HEK293 (cell line): Measurements from ENCODE around the gene MORN1.
A peak's percentile ranks its signal among the peaks of the same experiment; 100 is the strongest.

Experiments used
- CTCF ChIA-PET: fragments of 350-600 bp; formaldehyde crosslinking; extraction: SDS; loops from one replicate; lab custom pipeline; 2021; ENCODE audit warnings: antibody characterized with exemption; lab: Yijun Ruan, JAX
- POLR2A ChIA-PET: fragments of 300-600 bp; formaldehyde crosslinking; extraction: SDS; loops from one replicate; lab custom pipeline; 2020; ENCODE audit warnings: antibody characterized with exemption, inconsistent platforms; lab: Yijun Ruan, JAX
- H3K27ac ChIP-seq: fragments of 200-500 bp; sonication (Bioruptor generic); 2 replicates; pipeline ENCODE4 v1.5.1; 2014; ENCODE audit warnings: low read depth, low read length, control low read depth, inconsistent platforms; ENCODE audit errors: extremely low read depth
- H3K36me3 ChIP-seq, 2 experiments: fragments of 200-500 bp in 1 of 2; sonication (Bioruptor generic) in 1 of 2; 1 replicate in 1 of 2; 2 replicates in 1 of 2; pipeline ENCODE4 v1.5.1; 2014 to 2017; ENCODE audit warnings: inconsistent platforms in 2 of 2, low read length in 2 of 2; ENCODE audit not compliant: control insufficient read depth in 2 of 2, insufficient read depth in 1 of 2
- H3K4me1 ChIP-seq: fragments of 200-500 bp; sonication (Bioruptor generic); 2 replicates; pipeline ENCODE4 v1.5.1; 2014; ENCODE audit warnings: mild to moderate bottlenecking, low read length, inconsistent platforms; ENCODE audit not compliant: control insufficient read depth, insufficient read depth
- H3K4me3 ChIP-seq: 2 replicates; pipeline ENCODE4 v1.5.1; 2011; ENCODE audit warnings: low read depth, mild to moderate bottlenecking, control low read depth, low read length, moderate library complexity
- H3K9me3 ChIP-seq: fragments of 200-500 bp; sonication (Bioruptor generic); 2 replicates; pipeline ENCODE4 v1.5.1; 2014; ENCODE audit warnings: low read depth, low read length, inconsistent platforms; ENCODE audit not compliant: control insufficient read depth, insufficient read depth
- BCL11B ChIP-seq: fragments of 450-650 bp; formaldehyde crosslinking; IDR thresholded peaks from 2 replicates; pipeline ENCODE4 v1.5.1; 2016; ENCODE audit warnings: low read depth, missing biosample characterization, missing genetic modification characterization
- GLIS1 ChIP-seq: fragments of 450-650 bp; formaldehyde crosslinking; IDR thresholded peaks from 2 replicates; pipeline ENCODE4 v1.5.1; 2016; ENCODE audit warnings: missing biosample characterization, missing genetic modification characterization
- HIC1 ChIP-seq: fragments of 450-650 bp; formaldehyde crosslinking; IDR thresholded peaks from 2 replicates; pipeline ENCODE4 v1.5.1; 2016; ENCODE audit warnings: missing biosample characterization, missing genetic modification characterization
- HOXD13 ChIP-seq: sonication (generic); formaldehyde crosslinking; IDR thresholded peaks from 2 replicates; pipeline ENCODE4 v1.8.0; 2022; ENCODE audit warnings: missing genetic modification reagents, borderline replicate concordance
- WT1 ChIP-seq: fragments of 450-650 bp; formaldehyde crosslinking; IDR thresholded peaks from 2 replicates; pipeline ENCODE4 v1.5.1; 2016; ENCODE audit warnings: missing biosample characterization, missing genetic modification characterization
- YY1 ChIP-seq: fragments of 450-650 bp; formaldehyde crosslinking; IDR thresholded peaks from 2 replicates; pipeline ENCODE4 v1.5.1; 2018; ENCODE audit warnings: missing biosample characterization, missing genetic modification characterization
- ZBTB10 ChIP-seq: fragments of 450-650 bp; formaldehyde crosslinking; IDR thresholded peaks from 2 replicates; pipeline ENCODE4 v1.5.1; 2016; ENCODE audit warnings: missing biosample characterization, missing genetic modification characterization
- ZBTB49 ChIP-seq: fragments of 450-650 bp; formaldehyde crosslinking; IDR thresholded peaks from 2 replicates; pipeline ENCODE4 v1.5.1; 2016; ENCODE audit warnings: missing biosample characterization, missing genetic modification characterization, low read depth
- ZFP69B ChIP-seq: fragments of 450-650 bp; formaldehyde crosslinking; IDR thresholded peaks from 2 replicates; pipeline ENCODE4 v1.5.1; 2016; ENCODE audit warnings: missing biosample characterization, missing genetic modification characterization
- ZIC2 ChIP-seq: fragments of 450-650 bp; formaldehyde crosslinking; IDR thresholded peaks from 2 replicates; pipeline ENCODE4 v1.5.1; 2016; ENCODE audit warnings: missing biosample characterization, missing genetic modification characterization
- ZNF146 ChIP-seq: fragments of 450-650 bp; formaldehyde crosslinking; IDR thresholded peaks from 2 replicates; pipeline ENCODE4 v1.5.1; 2016; ENCODE audit warnings: missing biosample characterization, missing genetic modification characterization
- ZNF175 ChIP-seq: fragments of 450-650 bp; formaldehyde crosslinking; IDR thresholded peaks from 2 replicates; pipeline ENCODE4 v1.5.1; 2016; ENCODE audit warnings: missing biosample characterization, missing genetic modification characterization
- ZNF184 ChIP-seq: fragments of 450-650 bp; IDR thresholded peaks from 2 replicates; pipeline ENCODE4 v1.5.1; 2018; ENCODE audit warnings: missing biosample characterization, mild to moderate bottlenecking, missing genetic modification characterization
- ZNF2 ChIP-seq: fragments of 450-650 bp; formaldehyde crosslinking; IDR thresholded peaks from 2 replicates; pipeline ENCODE4 v1.5.1; 2016; ENCODE audit warnings: missing biosample characterization, missing genetic modification characterization
- ZNF280D ChIP-seq: fragments of 450-650 bp; formaldehyde crosslinking; IDR thresholded peaks from 2 replicates; pipeline ENCODE4 v1.5.1; 2016; ENCODE audit warnings: missing biosample characterization, missing genetic modification characterization
- ZNF292 ChIP-seq: fragments of 450-650 bp; formaldehyde crosslinking; IDR thresholded peaks from 2 replicates; pipeline ENCODE4 v1.5.1; 2016; ENCODE audit warnings: low read depth, missing biosample characterization, missing genetic modification characterization, borderline replicate concordance
- ZNF302 ChIP-seq: fragments of 450-650 bp; formaldehyde crosslinking; IDR thresholded peaks from 2 replicates; pipeline ENCODE4 v1.5.1; 2016; ENCODE audit warnings: missing biosample characterization, missing genetic modification characterization, low read depth
- ZNF335 ChIP-seq: fragments of 450-650 bp; formaldehyde crosslinking; conservative IDR thresholded peaks from 2 replicates; pipeline ENCODE4 v1.5.1; 2016; ENCODE audit warnings: missing biosample characterization, missing genetic modification characterization
- ZNF341 ChIP-seq: fragments of 450-650 bp; formaldehyde crosslinking; IDR thresholded peaks from 2 replicates; pipeline ENCODE4; 2016; ENCODE audit warnings: low read depth, missing biosample characterization, missing genetic modification characterization
- ZNF37A ChIP-seq: fragments of 450-650 bp; IDR thresholded peaks from 2 replicates; pipeline ENCODE4 v1.5.1; 2018; ENCODE audit warnings: missing biosample characterization, missing genetic modification characterization
- ZNF560 ChIP-seq: fragments of 450-650 bp; formaldehyde crosslinking; IDR thresholded peaks from 2 replicates; pipeline ENCODE4 v1.5.1; 2017; ENCODE audit warnings: missing biosample characterization, missing genetic modification characterization, borderline replicate concordance
- ZNF571 ChIP-seq: fragments of 450-650 bp; formaldehyde crosslinking; IDR thresholded peaks from 2 replicates; pipeline ENCODE4 v1.5.0; 2017; ENCODE audit warnings: missing biosample characterization, missing genetic modification characterization
- ZNF645 ChIP-seq: fragments of 450-650 bp; formaldehyde crosslinking; IDR thresholded peaks from 2 replicates; pipeline ENCODE4; 2016; ENCODE audit warnings: missing biosample characterization, missing genetic modification characterization
- ZNF692 ChIP-seq: fragments of 450-650 bp; formaldehyde crosslinking; IDR thresholded peaks from 2 replicates; pipeline ENCODE4 v1.5.1; 2016; ENCODE audit warnings: missing biosample characterization, missing genetic modification characterization
- ZNF837 ChIP-seq: fragments of 450-650 bp; formaldehyde crosslinking; IDR thresholded peaks from 2 replicates; pipeline ENCODE4 v1.5.1; 2016; ENCODE audit warnings: missing biosample characterization, missing genetic modification characterization
- ZNF843 ChIP-seq: fragments of 450-650 bp; formaldehyde crosslinking; IDR thresholded peaks from 2 replicates; pipeline ENCODE4 v1.5.1; 2016; ENCODE audit warnings: missing biosample characterization, missing genetic modification characterization

Gene MORN1

GRCh38 chr1:2414297-2414958 is 23.1 kb upstream of the MORN1 start:
- POLR2A ChIA-PET: no interaction called here
- Histone ChIP-seq H3K27ac (no peak overlapping the region), H3K4me1 (no peaks in the 10 kb centered on the region), H3K4me3 (no peak overlapping the region), H3K9me3 (no peaks in the 10 kb centered on the region), H3K36me3 (peaks cover 0 to 10% of the 10 kb centered on the region in 2 experiments; a peak in 1 of 3 replicates)
- CTCF ChIA-PET: interaction anchor here (0.6 to 2.2 kb wide), 9 partner anchors 9 to 947 kb away, joined by 3 to 31 read pairs (median 4); partner anchors contain the start of gene MORN1
- no peak for TF ChIP-seq ZNF560 (tag by site-specific recombination)
- TF ChIP-seq ZBTB49: no peak
- TF ChIP-seq ZNF335 (tag by site-specific recombination): peak; percentile 79
- no peak for TF ChIP-seq YY1 (tag by site-specific recombination)
- TF ChIP-seq ZNF37A (tag by site-specific recombination): no peak
- TF ChIP-seq ZNF645 (tag by site-specific recombination): no peak
- TF ChIP-seq ZFP69B (tag by site-specific recombination): no peak
- no peak for TF ChIP-seq ZNF692 (tag by site-specific recombination)
- no peak for TF ChIP-seq ZNF184 (tag by site-specific recombination)
- TF ChIP-seq ZBTB10 (tag by site-specific recombination): peak; percentile 63; the same call in 1 of the 2 replicates
- no peak for TF ChIP-seq WT1 (tag by site-specific recombination)
- peak; percentile 84 for TF ChIP-seq ZNF2 (tag by site-specific recombination)
- no peak for TF ChIP-seq ZNF341 (tag by site-specific recombination)
- no peak for TF ChIP-seq ZNF571 (tag by site-specific recombination)
- no peak for TF ChIP-seq BCL11B (tag by site-specific recombination)
- no peak for TF ChIP-seq ZNF146 (tag by site-specific recombination)
- no peak for TF ChIP-seq ZNF292
- TF ChIP-seq HIC1 (tag by site-specific recombination): no peak
- TF ChIP-seq ZNF843 (tag by site-specific recombination): no peak
- TF ChIP-seq ZNF837 (tag by site-specific recombination): no peak
- no peak for TF ChIP-seq HOXD13 (CRISPR knock-in tag)
- no peak for TF ChIP-seq ZNF175
- no peak for TF ChIP-seq ZNF302
- TF ChIP-seq ZNF280D (tag by site-specific recombination): no peak
- peak; percentile 41 for TF ChIP-seq GLIS1
- TF ChIP-seq ZIC2 (tag by site-specific recombination): peak; percentile 75
